H1 (cell line): Measurements from ENCODE around the gene JAG1. TPM values are rescaled to one million over a fixed set of nuclear protein-coding genes. Genes with fewer than 3 reads are reported as not detected.

Experiments used
- CTCF ChIA-PET: fragments of 300-600 bp; sonication (Branson Sonifier 250); formaldehyde crosslinking; loops from one replicate; lab custom pipeline; 2021; ENCODE audit not compliant: partially characterized antibody; lab: Charles Lee
- POLR2A ChIA-PET: fragments of 300-600 bp; sonication (Branson Sonifier 250); formaldehyde crosslinking; loops from one replicate; lab custom pipeline; 2021; ENCODE audit warnings: inconsistent platforms; ENCODE audit not compliant: partially characterized antibody; lab: Charles Lee
- DNase-seq, 2 experiments: peaks; one replicate each; pipeline versions ENCODE4 v3.0.0 to v3.0.0-alpha.2; 2010 to 2022; ENCODE audit warnings: low spot score in 2 of 2, low read depth in 1 of 2, mixed read lengths in 1 of 2
- FAIRE-seq: peaks from 2 replicates; lab custom pipeline; 2011; peaks lifted over from hg19 to GRCh38; lab: Jason Lieb, UNC
- H2AFZ ChIP-seq: 2 replicates; pipeline ENCODE4 v1.8.1; 2012; ENCODE audit warnings: low read length, inconsistent platforms
- H2AK5ac ChIP-seq: 2 replicates; pipeline ENCODE4 v1.6.1; 2013; ENCODE audit warnings: low read depth, low read length
- H2BK120ac ChIP-seq: replicated peaks from 2 replicates; pipeline ENCODE3; 2013; ENCODE audit warnings: low read depth, low read length, inconsistent platforms
- H2BK12ac ChIP-seq: 2 replicates; pipeline ENCODE4 v1.6.1; 2013; ENCODE audit warnings: low read depth, low read length
- H2BK15ac ChIP-seq: 2 replicates; pipeline ENCODE4 v1.6.1; 2013; ENCODE audit warnings: low read length
- H2BK20ac ChIP-seq: 2 replicates; pipeline ENCODE4 v1.6.1; 2013; ENCODE audit warnings: low read length
- H2BK5ac ChIP-seq: 2 replicates; pipeline ENCODE4 v1.6.1; 2013; ENCODE audit warnings: low read depth, low read length
- H3K14ac ChIP-seq: 2 replicates; pipeline ENCODE4 v1.6.1; 2013; ENCODE audit warnings: inconsistent platforms; ENCODE audit not compliant: insufficient read length
- H3K18ac ChIP-seq: 2 replicates; pipeline ENCODE4 v1.6.1; 2013; ENCODE audit warnings: low read length; ENCODE audit errors: extremely low read depth
- H3K23ac ChIP-seq: 2 replicates; pipeline ENCODE4 v1.6.1; 2013; ENCODE audit warnings: inconsistent platforms; ENCODE audit not compliant: insufficient read length
- H3K23me2 ChIP-seq: 2 replicates; pipeline ENCODE4 v1.6.1; 2013; ENCODE audit warnings: low read depth, low read length
- H3K27ac ChIP-seq: 2 replicates; pipeline ENCODE4 v1.6.1; 2011; ENCODE audit warnings: low read depth, low read length, inconsistent platforms
- H3K27me3 ChIP-seq, 4 experiments: replicated peaks in 1 of 4; 1 replicate in 1 of 4; 2 replicates in 3 of 4; pipeline versions ENCODE4 v1.6.1 to v1.8.1; 2011 to 2013; ENCODE audit warnings: low read length in 3 of 4, mild to moderate bottlenecking in 3 of 4, inconsistent platforms in 2 of 4, mixed read lengths in 2 of 4, moderate library complexity in 1 of 4; ENCODE audit not compliant: control insufficient read depth in 3 of 4, insufficient read depth in 3 of 4; ENCODE audit errors: extremely low read depth in 1 of 4
- H3K36me3 ChIP-seq, 4 experiments: 2 replicates each; pipeline versions ENCODE4 v1.6.1 to v1.8.1; 2011 to 2013; ENCODE audit warnings: mild to moderate bottlenecking in 4 of 4, low read length in 3 of 4, moderate library complexity in 2 of 4, control low read depth in 1 of 4, inconsistent platforms in 1 of 4; ENCODE audit not compliant: insufficient read depth in 4 of 4, control insufficient read depth in 2 of 4
- H3K4ac ChIP-seq: replicated peaks from 2 replicates; pipeline ENCODE3; 2013; ENCODE audit warnings: low read length, low read depth, mixed read lengths, inconsistent platforms; ENCODE audit not compliant: insufficient read length
- H3K4me1 ChIP-seq, 4 experiments: replicated peaks in 1 of 4; 1 replicate in 1 of 4; 2 replicates in 3 of 4; pipeline versions ENCODE4 v1.6.1 to v1.8.1; 2011 to 2013; ENCODE audit warnings: low read length in 3 of 4, inconsistent platforms in 2 of 4, mixed read lengths in 1 of 4; ENCODE audit not compliant: insufficient read depth in 4 of 4, control insufficient read depth in 3 of 4
- H3K4me2 ChIP-seq, 2 experiments: 2 replicates each; pipeline versions ENCODE4 v1.6.1 to v1.8.1; 2011 to 2013; ENCODE audit warnings: low read depth in 2 of 2, low read length in 2 of 2, control low read depth in 1 of 2, inconsistent platforms in 1 of 2, mild to moderate bottlenecking in 1 of 2; ENCODE audit not compliant: insufficient read depth in 1 of 2
- H3K4me3 ChIP-seq, 4 experiments: fragments of 200-600, 300-600 bp in 1 of 4; sonication (generic), shearing (Covaris generic), sonication (Bioruptor Twin) in 1 of 4; 2 replicates each; pipeline versions ENCODE4 v1.5.1 to v1.8.1; 2011 to 2016; ENCODE audit warnings: low read length in 4 of 4, low read depth in 3 of 4, control low read depth in 2 of 4, inconsistent platforms in 2 of 4, mild to moderate bottlenecking in 2 of 4, mixed read lengths in 1 of 4, moderate library complexity in 1 of 4; ENCODE audit not compliant: insufficient read depth in 2 of 4; ENCODE audit errors: extremely low read depth in 1 of 4
- H3K56ac ChIP-seq: replicated peaks from 2 replicates; pipeline ENCODE3; 2013; ENCODE audit warnings: low read depth, mild to moderate bottlenecking, mixed read lengths, low read length, inconsistent platforms; ENCODE audit not compliant: insufficient read length
- H3K79me1 ChIP-seq: 2 replicates; pipeline ENCODE4 v1.6.1; 2013; ENCODE audit warnings: low read depth, low read length, control low read depth
- H3K79me2 ChIP-seq, 2 experiments: 2 replicates each; pipeline versions ENCODE4 v1.6.1 to v1.8.1; 2012 to 2013; ENCODE audit warnings: low read length in 2 of 2, mild to moderate bottlenecking in 2 of 2, inconsistent platforms in 1 of 2; ENCODE audit not compliant: insufficient read depth in 2 of 2, control insufficient read depth in 1 of 2
- H3K9ac ChIP-seq, 4 experiments: replicated peaks in 1 of 4; 1 replicate in 1 of 4; 2 replicates in 3 of 4; pipeline versions ENCODE4 v1.6.1 to v1.8.1; 2011 to 2013; ENCODE audit warnings: low read depth in 3 of 4, low read length in 3 of 4, control low read depth in 2 of 4, mild to moderate bottlenecking in 2 of 4, moderate library complexity in 2 of 4, inconsistent platforms in 1 of 4; ENCODE audit errors: extremely low read depth in 1 of 4
- H3K9me3 ChIP-seq, 2 experiments: 2 replicates each; pipeline versions ENCODE4 v1.6.1 to v1.8.1; 2012 to 2013; ENCODE audit warnings: mild to moderate bottlenecking in 2 of 2, moderate library complexity in 2 of 2, control low read depth in 1 of 2, inconsistent platforms in 1 of 2, low read depth in 1 of 2, low read length in 1 of 2, mixed read lengths in 1 of 2; ENCODE audit not compliant: insufficient read depth in 2 of 2
- H4K20me1 ChIP-seq, 2 experiments: replicated peaks in 1 of 2; 2 replicates each; pipeline versions ENCODE3 to v1.8.1; 2011 to 2013; ENCODE audit warnings: inconsistent platforms in 2 of 2, low read length in 2 of 2, mild to moderate bottlenecking in 1 of 2; ENCODE audit not compliant: insufficient read depth in 2 of 2, control insufficient read depth in 1 of 2
- H4K5ac ChIP-seq: 2 replicates; pipeline ENCODE4 v1.6.1; 2013; ENCODE audit warnings: low read length, low read depth, mixed read lengths, inconsistent platforms; ENCODE audit not compliant: insufficient read length
- H4K8ac ChIP-seq: 2 replicates; pipeline ENCODE4 v1.8.0; 2013; ENCODE audit warnings: mild to moderate bottlenecking, moderate library complexity, low read length, inconsistent platforms; ENCODE audit not compliant: insufficient read depth; ENCODE audit errors: extremely low read depth
- H4K91ac ChIP-seq: replicated peaks from 2 replicates; pipeline ENCODE3; 2013; ENCODE audit warnings: low read length, mixed read lengths, inconsistent platforms; ENCODE audit not compliant: insufficient read length
- CREB1 ChIP-seq: IDR thresholded peaks from 2 replicates; pipeline ENCODE4 v1.6.1; 2012; ENCODE audit warnings: inconsistent platforms
- CTBP2 ChIP-seq: IDR thresholded peaks from 2 replicates; pipeline ENCODE4 v1.7.0; 2011; ENCODE audit warnings: borderline replicate concordance, mild to moderate bottlenecking, moderate library complexity, mixed read lengths, low read length; ENCODE audit not compliant: insufficient read depth, insufficient read length
- CTCF ChIP-seq, 3 experiments: IDR thresholded peaks; 1 replicate in 2 of 3; 2 replicates in 1 of 3; pipeline versions ENCODE4 v1.5.1 to v1.6.1; 2011; ENCODE audit warnings: low read length in 3 of 3, mild to moderate bottlenecking in 3 of 3, inconsistent platforms in 2 of 3, low read depth in 1 of 3, moderate library complexity in 1 of 3; ENCODE audit not compliant: insufficient read depth in 1 of 3; ENCODE audit errors: control extremely low read depth in 1 of 3
- EP300 ChIP-seq, 2 experiments: IDR thresholded peaks; 1 replicate in 1 of 2; 2 replicates in 1 of 2; pipeline ENCODE4 v1.6.1; 2011 to 2012; ENCODE audit warnings: low read depth in 2 of 2, low read length in 2 of 2, mild to moderate bottlenecking in 2 of 2, borderline replicate concordance in 1 of 2, inconsistent platforms in 1 of 2, moderate library complexity in 1 of 2
- HDAC2 ChIP-seq, 2 experiments: fragments of 300-600 bp in 1 of 2; sonication (generic) in 1 of 2; IDR thresholded peaks; 2 replicates each; pipeline ENCODE4 v1.6.1; 2011 to 2012; ENCODE audit warnings: low read depth in 2 of 2, low read length in 2 of 2, mild to moderate bottlenecking in 2 of 2, moderate library complexity in 2 of 2, borderline replicate concordance in 1 of 2, inconsistent platforms in 1 of 2
- RFX5 ChIP-seq: IDR thresholded peaks from 2 replicates; pipeline ENCODE4 v1.6.1; 2011; ENCODE audit warnings: low read depth, low read length, improper control_type of control experiment, borderline replicate concordance
- RXRA ChIP-seq: IDR thresholded peaks from 2 replicates; pipeline ENCODE4 v1.6.1; 2011; ENCODE audit warnings: low read depth, mild to moderate bottlenecking, low read length, moderate library complexity; ENCODE audit not compliant: insufficient read depth
- SIRT6 ChIP-seq: IDR thresholded peaks from one replicate; pipeline ENCODE4 v1.7.1; 2012; ENCODE audit warnings: low read length, inconsistent platforms
- TCF12 ChIP-seq: IDR thresholded peaks from 2 replicates; pipeline ENCODE4 v1.6.1; 2011; ENCODE audit warnings: low read depth, mild to moderate bottlenecking, low read length
- WGBS, 2 experiments: shearing (Covaris generic) in 1 of 2; methylation state at CpG; one replicate each; pipeline versions ENCODE4 v1.1.6 to v1.1.7; 2013 to 2015; ENCODE audit warnings: low lambda C conversion rate in 2 of 2, mixed read lengths in 2 of 2, inconsistent platforms in 1 of 2, low coverage in 1 of 2, missing lambda C conversion rate in 1 of 2; ENCODE audit not compliant: insufficient replicate concordance in 2 of 2, insufficient coverage in 1 of 2, insufficient read length in 1 of 2; ENCODE audit errors: extremely low coverage in 1 of 2, missing lambda C conversion rate in 1 of 2; 5-methylcytosine and 5-hydroxymethylcytosine counted together
- polyA plus RNA-seq, 7 experiments: library from polyadenylated mRNA; depleted of rRNA in 3 of 7; stranded (reverse) in 5 of 7; unstranded in 2 of 7; fragments of >200 nt in 5 of 7; fragments of 200-250 nt in 2 of 7; gene quantifications; 1 replicate in 5 of 7; 2 replicates in 1 of 7; 4 replicates in 1 of 7; pipeline versions ENCODE4 v1.2.1 to v1.2.3, GENCODE V29; 2011 to 2013; ENCODE audit warnings: missing spikeins in 2 of 7, mixed read lengths in 2 of 7
- total RNA-seq: library from RNA; stranded (reverse); fragmentation: NEBNext Ultra II Directional; extraction: Animal tissue kit (Norgen Biotek cat#: 25700); gene quantifications from 2 replicates; pipeline ENCODE4 v1.2.1, GENCODE V29; 2021

The JAG1 gene
- total and polyA plus RNA-seq, 2 of the 8 experiments (the other 6 are each of a cell fraction or from before 2014, with no cell fraction given): 13.5 to 27.3 TPM

GRCh38 chr20:10652660-10653261 is 21.0 kb downstream of the JAG1 start:
- Histone ChIP-seq H2BK120ac (no peak overlapping the region), H3K23me2 (no peaks in the 10 kb centered on the region), H2AK5ac (no peak overlapping the region), H3K27me3 (no peaks in the 10 kb centered on the region), H3K79me1 (peaks cover 11% of the 10 kb centered on the region), H3K4me3 (no peak overlapping the region), H3K23ac (no peak overlapping the region), H3K56ac (no peak overlapping the region), H3K9ac (no peak overlapping the region; a peak in 1 of 7 replicates), H4K20me1 (peaks cover 6 to 19% of the 10 kb centered on the region in 2 experiments), H4K8ac (no peak overlapping the region), H2AFZ (no peak overlapping the region), H4K91ac (no peak overlapping the region), H3K4ac (no peak overlapping the region), H3K4me2 (no peak overlapping the region; a peak in 1 of 4 replicates), H3K79me2 (peaks cover 0 to 35% of the 10 kb centered on the region in 2 experiments; a peak in 2 of 4 replicates), H2BK12ac (no peak overlapping the region), H2BK15ac (no peak overlapping the region), H3K27ac (no peak overlapping the region), H3K4me1 (peaks cover 11 to 35% (median 26%) of the 10 kb centered on the region in 4 experiments; a peak in 6 of 7 replicates), H4K5ac (no peak overlapping the region), H2BK20ac (no peak overlapping the region), H3K14ac (no peak overlapping the region), H2BK5ac (no peak overlapping the region), H3K18ac (no peak overlapping the region), H3K36me3 (peaks cover 4 to 72% (median 27%) of the 10 kb centered on the region in 4 experiments), H3K9me3 (no peaks in the 10 kb centered on the region)
- 91% methylated on average over 9 of the region's 9 CpGs; no CpG with 5 or more reads in 1 of the 2 experiments for WGBS, 2 experiments
- CTCF ChIA-PET: interaction anchor here (1.2 to 6.6 kb wide), 3 partner anchors 15 to 42 kb away, joined by 3 to 55 read pairs (median 6); no protein-coding TSS in a partner anchor
- FAIRE-seq (no peak), DNase-seq (no peak)
- POLR2A ChIA-PET: no interaction called here
- TF ChIP-seq CTCF (IDR thresholded peaks at IDR 0.05; ENCODE audit: control extremely low read depth in 1 of 3, insufficient read depth in 1 of 3, low read depth in 1 of 3, low read length in 3 of 3) (no peak), RFX5 (no peak), EP300 (IDR thresholded peaks at IDR 0.05; ENCODE audit: borderline replicate concordance in 1 of 2, low read depth in 2 of 2, low read length in 2 of 2) (no peak), CREB1 (no peak), TCF12 (no peak), SIRT6 (no peak), RXRA (no peak), CTBP2 (no peak), HDAC2 (IDR thresholded peaks at IDR 0.05; ENCODE audit: borderline replicate concordance in 1 of 2, low read depth in 2 of 2, low read length in 2 of 2) (no peak)
